ENCODE measurements around the gene HTR4. TPM values are rescaled to one million over a fixed set of nuclear protein-coding genes. Genes with fewer than 3 reads are reported as not detected.

Gene HTR4
- total and polyA plus RNA-seq, 9 donors, result 0.07 to 0.32 (median 0.11) TPM; not detected in 4

GRCh38 chr5:148484651-148485050 lies 169.7 kb downstream of the HTR4 start:
- intact Hi-C loops (cut with DNase I), result no loop called here
- Histone ChIP-seq H3K27me3 (no peaks in the 10 kb centered on the region), H3K36me3 (no peaks in the 10 kb centered on the region), H3K9me3 (no peaks in the 10 kb centered on the region), H3K4me3 (no peak overlapping the region), H3K4me1 (ENCODE audit: insufficient read depth) (no peaks in the 10 kb centered on the region), H3K27ac (no peak overlapping the region)
- no peak for DNase-seq
- TF ChIP-seq POLR2A (IDR thresholded peaks at IDR 0.05) (no peak), CTCF (IDR thresholded peaks at IDR 0.05) (no peak), EP300 (IDR thresholded peaks at IDR 0.05) (no peak)

DNA sequence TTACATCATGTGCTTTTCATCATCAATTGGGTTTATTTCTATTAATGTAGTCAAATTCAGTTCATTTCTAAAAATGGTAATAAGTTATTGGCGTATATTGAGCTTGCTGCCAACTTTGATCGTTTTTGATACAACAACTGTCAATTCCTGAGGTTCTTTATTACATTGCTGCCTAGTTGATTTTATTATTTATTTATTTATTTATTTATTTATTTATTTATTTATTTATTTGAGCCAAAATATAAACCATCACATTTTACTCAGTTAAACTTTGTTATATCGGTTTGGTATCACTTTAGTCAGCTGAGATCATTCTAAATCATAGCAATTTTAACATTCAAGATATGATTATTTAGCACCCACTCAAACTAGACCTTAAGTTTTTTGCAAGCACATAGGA lies 170.6 kb downstream of the HTR4 start:
- no peaks in the 10 kb centered on the region for H3K9me3 ChIP-seq
- H3K4me1 ChIP-seq (ENCODE audit: insufficient read depth), result no peaks in the 10 kb centered on the region
- WGBS, 3 donors, result 92 to 95% (median 93%) methylated on average over 3 of the region's 3 CpGs
- no peaks in the 10 kb centered on the region for H3K27me3 ChIP-seq
- H3K36me3 ChIP-seq, result no peaks in the 10 kb centered on the region
- no peak for DNase-seq
- no peak for TF ChIP-seq POLR2A (IDR thresholded peaks at IDR 0.05)
- no peak for TF ChIP-seq CTCF (IDR thresholded peaks at IDR 0.05)
- no peak for TF ChIP-seq EP300 (IDR thresholded peaks at IDR 0.05)
- no peak overlapping the region for H3K27ac ChIP-seq
- no peak overlapping the region for H3K4me3 ChIP-seq
- intact Hi-C loops (cut with DNase I), result no loop called here

- DNase-seq, result peak in 4 of 5 donors; percentile 7 to 36 (median 22)
- Histone ChIP-seq H3K27ac (no peak overlapping the region), H3K9me3 (no peaks in the 10 kb centered on the region), H3K36me3 (no peaks in the 10 kb centered on the region), H3K4me3 (no peak overlapping the region), H3K27me3 (no peaks in the 10 kb centered on the region), H3K4me1 (ENCODE audit: insufficient read depth) (no peaks in the 10 kb centered on the region)
- TF ChIP-seq EP300 (IDR thresholded peaks at IDR 0.05) (no peak), CTCF (IDR thresholded peaks at IDR 0.05) (no peak), POLR2A (IDR thresholded peaks at IDR 0.05) (no peak)
- intact Hi-C loops (cut with DNase I), result no loop called here
- WGBS, 3 donors, result 43 to 46% (median 45%) methylated on average over 22 of the region's 22 CpGs
These were observed 171.4 kb downstream of the HTR4 start for GRCh38 chr5:148482697-148483462.

- no peaks in the 10 kb centered on the region for H3K36me3 ChIP-seq
- H3K4me3 ChIP-seq, result no peak overlapping the region
- intact Hi-C loops (cut with DNase I), result no loop called here
- no peaks in the 10 kb centered on the region for H3K27me3 ChIP-seq
- no peaks in the 10 kb centered on the region for H3K9me3 ChIP-seq
- no peaks in the 10 kb centered on the region for H3K4me1 ChIP-seq (ENCODE audit: insufficient read depth)
- DNase-seq, result no peak
- WGBS, 3 donors, result 61 to 64% (median 62%) methylated on average over 7 of the region's 7 CpGs
- TF ChIP-seq EP300 (IDR thresholded peaks at IDR 0.05) (no peak), POLR2A (IDR thresholded peaks at IDR 0.05) (no peak), CTCF (IDR thresholded peaks at IDR 0.05) (no peak)
- no peak overlapping the region for H3K27ac ChIP-seq
These were observed 172.1 kb downstream of the HTR4 start for GRCh38 chr5:148482196-148482595.
